ENCODE data around the gene FBXO2.

Gene FBXO2

DNA sequence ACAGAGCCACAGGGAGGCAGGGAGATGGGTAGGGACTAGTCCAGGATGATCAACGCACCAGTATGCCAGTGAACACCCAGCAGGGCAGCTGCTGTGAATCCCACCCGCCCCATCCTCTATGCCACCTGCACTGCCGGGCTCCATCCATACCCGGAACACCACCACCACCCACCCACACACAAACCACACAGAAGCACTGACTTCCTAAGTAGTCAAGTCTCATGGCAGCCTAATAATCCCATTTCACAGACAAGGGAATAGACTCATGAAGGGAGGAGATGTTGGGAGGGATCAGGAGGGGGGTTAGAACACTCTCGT, 43.6 kb upstream of the FBXO2 start:
- H3K27ac ChIP-seq, result no peak overlapping the region
- POLR2A ChIA-PET (ENCODE audit: low non-redundant PET), result no interaction called here
- CTCF ChIA-PET, result interaction anchor here (0.7 kb wide), 1 partner anchor 22 kb away, joined by 4 read pairs; no protein-coding TSS in a partner anchor
- no peak for DNase-seq (ENCODE audit: low spot score)
- no peak for TF ChIP-seq CTCF (conservative IDR thresholded peaks at IDR 0.05; ENCODE audit: low read depth)

DNA sequence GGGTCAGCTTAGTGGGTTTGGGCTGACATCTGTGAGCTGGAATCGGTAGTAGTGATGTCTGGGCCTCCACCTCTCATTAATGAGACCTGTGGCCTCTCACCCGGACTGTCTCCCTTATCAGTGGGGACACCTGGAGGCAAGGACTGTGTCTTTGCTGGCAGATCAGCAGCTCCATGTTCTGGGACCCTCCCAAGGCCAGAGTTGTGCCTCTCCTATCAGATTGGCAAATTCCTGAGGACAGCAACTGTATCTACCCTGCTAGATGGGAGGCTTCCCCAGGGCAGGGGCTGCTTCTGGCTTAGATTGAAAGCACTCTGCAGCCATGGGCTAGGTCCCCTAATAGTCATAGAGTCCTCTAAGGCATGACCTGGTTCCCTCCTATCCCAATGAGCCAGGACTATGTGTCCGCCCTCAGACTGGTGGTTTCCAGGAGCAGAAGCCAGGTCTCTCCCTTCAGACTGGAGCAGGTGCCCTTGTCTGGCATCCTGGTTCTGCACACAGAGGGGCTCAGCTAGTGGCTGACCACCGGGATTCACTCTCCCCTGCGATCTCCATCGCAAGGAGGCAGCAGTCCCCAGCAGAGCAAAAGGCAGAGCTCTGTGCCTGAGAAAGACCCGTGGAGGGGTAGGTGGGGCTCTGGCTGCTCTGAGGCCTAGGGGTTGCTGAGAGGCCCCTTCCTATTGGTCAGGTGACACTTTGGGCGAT, 43.1 kb upstream of the FBXO2 start:
- no peak overlapping the region for H3K27ac ChIP-seq
- TF ChIP-seq CTCF (conservative IDR thresholded peaks at IDR 0.05; ENCODE audit: low read depth), result no peak
- ChIA-PET POLR2A (ENCODE audit: low non-redundant PET) (no interaction called here), CTCF (interaction anchor here (0.6 kb wide), 1 partner anchor 411 kb away, joined by 3 read pairs; no protein-coding TSS in a partner anchor)
- DNase-seq (ENCODE audit: low spot score), result no peak

GRCh38 chr1:11695861-11696260, 41.6 kb upstream of the FBXO2 start:
- CTCF ChIA-PET, result no interaction called here
- TF ChIP-seq CTCF (conservative IDR thresholded peaks at IDR 0.05; ENCODE audit: low read depth), result no peak

GRCh38 chr1:11693917-11694316, 39.7 kb upstream of the FBXO2 start:
- CTCF ChIA-PET, result interaction anchor here (0.6 to 2.5 kb wide), 2 partner anchors 23 to 30 kb away, joined by 3 to 8 read pairs; partner anchors contain the start of gene FBXO6
- TF ChIP-seq CTCF (conservative IDR thresholded peaks at IDR 0.05; ENCODE audit: low read depth), result no peak
- no peak for DNase-seq (ENCODE audit: low spot score)
- POLR2A ChIA-PET (ENCODE audit: low non-redundant PET), result no interaction called here
- peak overlapping the region; percentile 50; the same call in 1 of the 2 replicates for H3K27ac ChIP-seq

More at GRCh38 chr1:11695861-11696260, 41.6 kb upstream of the FBXO2 start:
- POLR2A ChIA-PET (ENCODE audit: low non-redundant PET), result no interaction called here
- DNase-seq (ENCODE audit: low spot score), result no peak
- no peak overlapping the region for H3K27ac ChIP-seq

GRCh38 chr1:11693024-11693590, 38.9 kb upstream of the FBXO2 start:
- peak; percentile 91 for DNase-seq (ENCODE audit: low spot score)
- peak overlapping the region; percentile 50; the same call in 1 of the 2 replicates for H3K27ac ChIP-seq
- ChIA-PET CTCF (interaction anchor here (2.5 kb wide), 1 partner anchor 29 kb away, joined by 8 read pairs; the partner anchor contains the start of gene FBXO6), POLR2A (ENCODE audit: low non-redundant PET) (no interaction called here)
- TF ChIP-seq CTCF (conservative IDR thresholded peaks at IDR 0.05; ENCODE audit: low read depth), result no peak

- no peak for DNase-seq (ENCODE audit: low spot score)
- POLR2A ChIA-PET (ENCODE audit: low non-redundant PET), result no interaction called here
- TF ChIP-seq CTCF (conservative IDR thresholded peaks at IDR 0.05; ENCODE audit: low read depth), result no peak
- CTCF ChIA-PET, result interaction anchor here (0.6 kb wide), 1 partner anchor 9 kb away, joined by 3 read pairs; no protein-coding TSS in a partner anchor
- no peak overlapping the region for H3K27ac ChIP-seq
Measured at GRCh38 chr1:11691928-11692711, 37.9 kb upstream of the FBXO2 start.

All from RWPE1 (cell line).